ENCODE data around the gene LIN54.

DNA sequence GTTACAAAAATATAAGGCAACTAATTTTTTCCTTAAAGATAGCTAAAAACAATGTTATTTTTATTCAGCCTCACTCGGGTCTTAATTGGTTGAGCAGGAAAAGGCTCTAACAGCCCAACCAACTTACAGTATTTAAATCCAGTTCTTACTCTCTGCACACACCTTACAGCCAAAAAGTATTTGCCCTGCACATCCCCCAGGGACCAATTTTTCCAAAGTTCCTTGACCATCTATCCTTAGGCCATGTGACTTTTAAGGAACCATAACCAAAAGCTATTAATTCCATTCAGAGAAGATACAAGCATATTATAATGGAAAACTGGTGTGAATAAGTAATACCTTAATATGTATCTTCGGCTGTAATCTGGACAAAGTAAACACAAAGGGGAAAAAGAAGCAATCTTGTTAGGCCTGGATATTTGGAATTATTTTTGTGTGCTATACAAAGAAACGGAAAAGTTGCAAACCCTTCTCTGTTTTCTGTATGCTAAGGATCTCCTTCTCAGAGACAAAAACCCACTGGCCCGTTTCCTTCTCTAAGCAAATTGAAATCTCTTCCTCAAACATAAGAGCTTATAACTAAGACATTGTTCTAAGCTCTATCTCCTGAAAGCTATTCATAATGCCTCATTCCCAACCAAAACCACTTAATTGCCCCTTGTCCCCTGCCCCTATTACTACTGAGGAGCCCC, 111.1 kb downstream of the LIN54 start:
- TF ChIP-seq YY1 (IDR thresholded peaks at IDR 0.05; ENCODE audit: insufficient read depth, insufficient read length) (no peak), SUZ12 (IDR thresholded peaks at IDR 0.05; ENCODE audit: extremely low read depth, insufficient read depth, insufficient read length) (no peak)
